HG03060 (cell line): ENCODE measurements around the gene CADM4.
"Not testable (repeated sequence)": the region's sequence is repeated elsewhere in the genome, so short reads cannot be mapped to it uniquely, and the experiment has no call there.

ENCODE experiments used
- ATAC-seq: cut with Tn5 transposase; IDR thresholded peaks from one replicate; pipeline ENCODE4 v1.9.1; 2021; ENCODE audit warnings: low read depth, moderate number of reproducible peaks; ENCODE audit not compliant: unreplicated experiment

CADM4 gene

GRCh38 chr19:43667126-43667875, 27.7 kb upstream of the CADM4 start:
- ATAC-seq: no peak

GRCh38 chr19:43664018-43664417, 24.4 kb upstream of the CADM4 start:
- no peak for ATAC-seq

GRCh38 chr19:43662487-43662886, 22.8 kb upstream of the CADM4 start:
- ATAC-seq: no peak

GRCh38 chr19:43660971-43661360, 21.3 kb upstream of the CADM4 start:
- no peak for ATAC-seq

GRCh38 chr19:43660301-43660970, 20.8 kb upstream of the CADM4 start:
- ATAC-seq: no peak

- no peak for ATAC-seq
These were observed 18.8 kb upstream of the CADM4 start for GRCh38 chr19:43658494-43658893.

GRCh38 chr19:43658001-43658400, 18.4 kb upstream of the CADM4 start:
- no peak for ATAC-seq

GRCh38 chr19:43656436-43656835, 16.8 kb upstream of the CADM4 start:
- no peak for ATAC-seq

- no peak for ATAC-seq
These were observed 12.9 kb upstream of the CADM4 start for GRCh38 chr19:43652546-43652874.

GRCh38 chr19:43651758-43652545, 12.3 kb upstream of the CADM4 start:
- no peak for ATAC-seq

- ATAC-seq: not testable (repeated sequence)
These were observed 10.6 kb upstream of the CADM4 start for GRCh38 chr19:43650276-43650675.

GRCh38 chr19:43649514-43649913, 9.9 kb upstream of the CADM4 start:
- ATAC-seq: no peak

GRCh38 chr19:43648633-43649032, 9.0 kb upstream of the CADM4 start:
- no peak for ATAC-seq

- no peak for ATAC-seq
These were observed 4.5 kb upstream of the CADM4 start for GRCh38 chr19:43644181-43644580.

- ATAC-seq: no peak
These were observed 3.7 kb upstream of the CADM4 start for GRCh38 chr19:43643326-43643725.

GRCh38 chr19:43642531-43642930, 2.9 kb upstream of the CADM4 start:
- ATAC-seq: no peak

GRCh38 chr19:43641333-43641732, 1.7 kb upstream of the CADM4 start:
- ATAC-seq: no peak

- ATAC-seq: no peak
These were observed 741 bp upstream of the CADM4 start for GRCh38 chr19:43640424-43640757.

GRCh38 chr19:43638995-43639518, 593 bp downstream of the CADM4 start:
- no peak for ATAC-seq

- ATAC-seq: no peak
These were observed 1.2 kb downstream of the CADM4 start for GRCh38 chr19:43638214-43638994.
